Colonic mucosa (tissue), 4 donors: ENCODE data around the gene SPATA33. TPM values are rescaled to one million over a fixed set of nuclear protein-coding genes. Genes with fewer than 3 reads are reported as not detected.

Source experiments
- DNase-seq: peaks from one replicate; pipeline ENCODE4 v3.0.0-alpha.2; 2020
- H3K27ac ChIP-seq: fragments of 200-600 bp; one replicate; pipeline ENCODE4 v1.8.0; 2021
- H3K27me3 ChIP-seq: fragments of 200-600 bp; one replicate; pipeline ENCODE4 v1.8.0; 2021
- H3K36me3 ChIP-seq: fragments of 200-600 bp; one replicate; pipeline ENCODE4 v1.8.0; 2021
- H3K4me1 ChIP-seq: fragments of 200-600 bp; one replicate; pipeline ENCODE4 v1.8.0; 2021; ENCODE audit warnings: mild to moderate bottlenecking
- H3K4me3 ChIP-seq: fragments of 200-600 bp; one replicate; pipeline ENCODE4 v1.8.0; 2021
- H3K9ac ChIP-seq, 2 donors: one replicate each; pipeline ENCODE4 v1.7.0; 2013; ENCODE audit warnings: control low read depth in 2 of 2, low read depth in 2 of 2, low read length in 2 of 2
- H3K9me3 ChIP-seq: fragments of 200-600 bp; one replicate; pipeline ENCODE4 v1.8.0; 2021
- intact Hi-C: fragments of 100-400 bp; cut with DNase I; formaldehyde crosslinking; loops from one replicate; pipeline ENCODE4 v1.14.1; 2022
- total RNA-seq, 2 donors: library from RNA; stranded (reverse); fragmentation: NEBNext Ultra II Directional in 1 of 2; extraction: Animal tissue kit (Norgen Biotek cat#: 25700) in 1 of 2; gene quantifications; one replicate each; pipeline ENCODE4 v1.2.1, GENCODE V29; 2021
- TF ChIP-seq, protein P1 (sequence below): fragments of 200-600 bp; IDR thresholded peaks from one replicate; pipeline ENCODE4 v1.8.0; 2022; ENCODE audit warnings: antibody characterized with exemption, mild to moderate bottlenecking
- donor health status: healthy.
- donor health status: DM: no; HTN: no; CAD: no.
- donor health status: DM: no; HTN: no; CAD: no.

SPATA33 gene
- total RNA-seq, 2 donors from 2014 or later: 4.7 to 10.0 TPM

DNA sequence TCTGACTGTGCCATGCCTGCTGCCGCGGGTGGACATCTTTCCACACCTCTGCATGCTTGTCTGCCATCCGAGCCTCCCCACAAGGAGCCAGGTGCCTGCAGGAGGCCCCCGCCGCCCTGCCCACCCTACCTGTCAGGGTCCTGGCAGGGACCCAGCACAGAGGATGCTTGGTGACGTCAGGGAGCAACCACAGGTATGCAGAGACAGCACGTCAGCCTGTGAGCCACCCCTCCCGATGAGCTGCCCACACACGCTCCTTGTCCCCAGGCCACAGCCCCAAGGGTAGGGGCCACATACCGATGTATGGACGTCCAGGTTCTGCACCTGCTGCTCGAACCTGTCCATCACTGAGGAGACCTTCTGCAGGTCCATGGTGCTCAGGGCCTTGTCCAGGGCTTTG lies 10.7 kb upstream of the SPATA33 start:
- DNase-seq: no peak
- H3K4me3 ChIP-seq: no peak overlapping the region
- no peaks in the 10 kb centered on the region for H3K4me1 ChIP-seq
- TF ChIP-seq, protein P1, sequence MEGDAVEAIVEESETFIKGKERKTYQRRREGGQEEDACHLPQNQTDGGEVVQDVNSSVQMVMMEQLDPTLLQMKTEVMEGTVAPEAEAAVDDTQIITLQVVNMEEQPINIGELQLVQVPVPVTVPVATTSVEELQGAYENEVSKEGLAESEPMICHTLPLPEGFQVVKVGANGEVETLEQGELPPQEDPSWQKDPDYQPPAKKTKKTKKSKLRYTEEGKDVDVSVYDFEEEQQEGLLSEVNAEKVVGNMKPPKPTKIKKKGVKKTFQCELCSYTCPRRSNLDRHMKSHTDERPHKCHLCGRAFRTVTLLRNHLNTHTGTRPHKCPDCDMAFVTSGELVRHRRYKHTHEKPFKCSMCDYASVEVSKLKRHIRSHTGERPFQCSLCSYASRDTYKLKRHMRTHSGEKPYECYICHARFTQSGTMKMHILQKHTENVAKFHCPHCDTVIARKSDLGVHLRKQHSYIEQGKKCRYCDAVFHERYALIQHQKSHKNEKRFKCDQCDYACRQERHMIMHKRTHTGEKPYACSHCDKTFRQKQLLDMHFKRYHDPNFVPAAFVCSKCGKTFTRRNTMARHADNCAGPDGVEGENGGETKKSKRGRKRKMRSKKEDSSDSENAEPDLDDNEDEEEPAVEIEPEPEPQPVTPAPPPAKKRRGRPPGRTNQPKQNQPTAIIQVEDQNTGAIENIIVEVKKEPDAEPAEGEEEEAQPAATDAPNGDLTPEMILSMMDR: no peak
- intact Hi-C loops: loop anchor here (10.0 kb wide), 1 partner anchor 72 kb away; the partner anchor contains the start of gene CPNE7
- H3K9me3 ChIP-seq: no peaks in the 10 kb centered on the region
- H3K36me3 ChIP-seq: peaks cover 8% of the 10 kb centered on the region
- no peak overlapping the region for H3K27ac ChIP-seq
- H3K27me3 ChIP-seq: no peaks in the 10 kb centered on the region
- H3K9ac ChIP-seq: no peak overlapping the region

DNA sequence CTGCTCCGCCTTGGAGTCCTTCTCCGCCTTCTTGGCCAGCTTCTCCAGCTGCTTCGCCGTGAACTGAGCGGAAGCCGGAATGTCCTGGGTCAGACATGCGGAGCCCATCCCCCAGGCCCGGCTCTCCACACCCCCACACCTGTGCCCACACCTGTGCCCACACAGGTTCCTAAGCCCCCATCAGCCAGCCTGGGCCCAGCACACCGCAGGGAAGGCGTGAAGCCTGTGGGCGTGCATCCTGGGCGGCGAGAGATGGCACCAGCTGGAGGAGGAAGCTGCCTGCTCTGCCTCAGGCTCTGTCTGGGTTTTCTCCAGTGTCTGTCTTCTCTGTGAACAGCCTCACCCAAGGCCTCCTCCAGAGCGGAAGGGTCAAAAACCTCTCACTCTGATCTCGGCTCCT lies 6.1 kb upstream of the SPATA33 start:
- Histone ChIP-seq H3K4me1 (peaks cover 5% of the 10 kb centered on the region), H3K27me3 (no peaks in the 10 kb centered on the region), H3K9me3 (no peaks in the 10 kb centered on the region), H3K36me3 (no peaks in the 10 kb centered on the region), H3K27ac (no peak overlapping the region), H3K9ac (no peak overlapping the region), H3K4me3 (no peak overlapping the region)
- TF ChIP-seq, protein P1: no peak
- DNase-seq: no peak
- intact Hi-C loops: no loop called here

DNA sequence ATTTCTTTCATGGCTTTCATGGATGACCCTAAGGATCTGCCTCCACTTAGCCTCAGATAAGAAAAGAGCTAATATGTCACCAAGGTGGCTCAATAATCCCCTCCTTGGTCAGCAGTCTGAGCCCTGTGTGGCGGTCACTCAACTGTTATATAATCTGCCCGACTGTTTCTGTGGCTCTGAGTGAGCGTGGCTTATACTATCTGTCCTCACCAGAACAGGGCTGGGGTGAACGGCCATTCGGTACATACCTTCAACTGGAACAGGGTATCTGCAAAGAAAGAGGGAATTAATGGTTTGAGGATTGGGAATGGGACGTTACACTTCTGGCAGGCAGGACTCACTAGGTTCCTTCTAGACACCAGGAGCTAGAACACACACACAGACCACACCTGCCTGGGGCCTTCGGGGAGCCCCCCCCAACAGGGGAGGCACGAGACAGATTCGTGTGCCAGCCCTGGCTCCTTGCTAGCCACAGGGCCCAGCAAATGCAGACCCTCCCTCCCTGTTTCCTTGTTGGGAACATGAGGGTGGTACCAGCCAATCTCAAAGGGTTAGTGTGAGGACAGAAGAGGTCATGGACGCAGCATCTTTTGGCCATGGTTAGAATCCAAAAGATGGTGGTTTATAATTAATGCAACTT lies 3.9 kb upstream of the SPATA33 start:
- H3K27me3 ChIP-seq: no peaks in the 10 kb centered on the region
- no peak overlapping the region for H3K4me3 ChIP-seq
- TF ChIP-seq, protein P1: no peak
- H3K4me1 ChIP-seq: peaks cover 7% of the 10 kb centered on the region
- no peak overlapping the region for H3K9ac ChIP-seq
- intact Hi-C loops: no loop called here
- H3K27ac ChIP-seq: no peak overlapping the region
- no peak for DNase-seq
- H3K36me3 ChIP-seq: no peaks in the 10 kb centered on the region
- H3K9me3 ChIP-seq: no peaks in the 10 kb centered on the region

DNA sequence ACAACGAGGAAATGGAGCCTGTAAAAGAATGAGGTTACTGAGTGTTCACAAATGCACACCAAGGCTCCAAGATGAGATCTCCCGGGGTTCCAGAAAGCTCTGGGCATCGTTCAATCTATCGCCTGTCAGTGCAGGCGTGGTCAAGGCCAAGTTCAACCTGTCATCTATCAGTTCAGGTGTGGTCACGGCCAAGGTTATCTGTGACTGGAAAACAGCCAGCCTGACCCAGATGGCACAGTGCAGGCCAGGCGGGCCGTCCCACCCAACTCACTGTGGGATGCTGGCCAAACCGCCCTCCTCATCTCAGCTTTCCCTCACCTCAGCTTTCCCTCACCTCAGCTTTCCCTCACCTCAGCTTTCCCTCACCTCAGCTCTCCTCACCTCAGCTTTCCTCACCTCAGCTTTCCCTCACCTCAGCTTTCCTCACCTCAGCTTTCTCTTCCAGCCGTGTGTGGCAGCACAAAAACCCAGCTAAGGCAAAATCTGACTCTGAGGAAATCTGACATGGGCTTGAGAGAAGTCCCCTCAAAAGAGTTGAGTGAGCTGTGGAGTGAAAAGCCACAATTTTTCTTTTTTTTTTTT lies 2.5 kb upstream of the SPATA33 start:
- Histone ChIP-seq H3K27ac (no peak overlapping the region), H3K27me3 (no peaks in the 10 kb centered on the region), H3K9me3 (no peaks in the 10 kb centered on the region), H3K4me1 (peaks cover 7% of the 10 kb centered on the region), H3K36me3 (no peaks in the 10 kb centered on the region), H3K4me3 (no peak overlapping the region), H3K9ac (peak overlapping the region in 1 of 2 donors; percentile 12)
- intact Hi-C loops: no loop called here
- TF ChIP-seq, protein P1: no peak
- peak; percentile 40 for DNase-seq

DNA sequence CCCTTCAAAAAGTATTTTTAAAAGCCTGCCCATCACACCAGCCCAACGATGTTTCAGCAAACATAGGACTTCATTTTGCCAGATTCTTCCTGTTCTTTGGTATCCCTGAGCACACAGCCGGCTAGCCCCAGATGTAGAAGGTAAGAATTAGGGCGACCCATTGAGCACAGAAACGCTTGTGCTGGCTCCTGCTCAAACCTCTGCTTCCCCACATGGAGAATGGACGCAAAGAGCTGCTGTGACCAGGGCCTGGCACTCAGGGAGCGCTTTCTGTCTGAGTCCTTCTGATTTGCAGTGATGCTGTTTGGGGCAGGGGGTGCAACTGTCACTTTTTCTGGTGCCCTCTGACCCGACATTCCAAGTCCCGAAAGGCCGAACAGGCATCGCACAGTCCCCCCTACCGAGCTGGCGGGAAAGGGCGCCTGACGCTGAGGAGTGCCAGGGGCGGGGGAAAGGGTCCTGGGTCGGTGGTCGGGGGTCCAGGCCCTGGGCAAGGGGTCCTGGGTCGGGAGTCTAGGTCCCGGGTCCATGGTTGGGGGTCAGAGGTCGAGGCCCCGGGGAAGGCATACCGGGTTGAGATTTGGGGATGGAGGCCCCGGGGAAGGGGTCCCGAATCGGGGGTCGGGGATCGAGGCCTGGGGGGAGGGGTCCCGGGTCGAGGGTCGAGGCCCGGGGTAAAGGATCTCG lies 1.1 kb upstream of the SPATA33 start:
- intact Hi-C loops: no loop called here
- no peaks in the 10 kb centered on the region for H3K9me3 ChIP-seq
- no peaks in the 10 kb centered on the region for H3K36me3 ChIP-seq
- H3K4me3 ChIP-seq: peak overlapping the region; percentile 99
- peaks cover 7% of the 10 kb centered on the region for H3K4me1 ChIP-seq
- TF ChIP-seq, protein P1: no peak
- H3K27ac ChIP-seq: no peak overlapping the region
- no peak for DNase-seq
- peak overlapping the region; percentile 89 to 94 for H3K9ac ChIP-seq
- H3K27me3 ChIP-seq: no peaks in the 10 kb centered on the region
